Activated CD4-positive, CD25-positive, alpha-beta regulatory T cell treated with anti-CD3 and anti-CD28 coated beads, Interleukin-2, amount 50 U/mL, for 16 hours (primary cell): Measurements from ENCODE around the gene UBXN6.

Experiments
- DNase-seq: peaks from one replicate; pipeline ENCODE4 v3.0.0-alpha.2; 2020; ENCODE audit warnings: low read depth, low spot score

UBXN6 gene

DNA sequence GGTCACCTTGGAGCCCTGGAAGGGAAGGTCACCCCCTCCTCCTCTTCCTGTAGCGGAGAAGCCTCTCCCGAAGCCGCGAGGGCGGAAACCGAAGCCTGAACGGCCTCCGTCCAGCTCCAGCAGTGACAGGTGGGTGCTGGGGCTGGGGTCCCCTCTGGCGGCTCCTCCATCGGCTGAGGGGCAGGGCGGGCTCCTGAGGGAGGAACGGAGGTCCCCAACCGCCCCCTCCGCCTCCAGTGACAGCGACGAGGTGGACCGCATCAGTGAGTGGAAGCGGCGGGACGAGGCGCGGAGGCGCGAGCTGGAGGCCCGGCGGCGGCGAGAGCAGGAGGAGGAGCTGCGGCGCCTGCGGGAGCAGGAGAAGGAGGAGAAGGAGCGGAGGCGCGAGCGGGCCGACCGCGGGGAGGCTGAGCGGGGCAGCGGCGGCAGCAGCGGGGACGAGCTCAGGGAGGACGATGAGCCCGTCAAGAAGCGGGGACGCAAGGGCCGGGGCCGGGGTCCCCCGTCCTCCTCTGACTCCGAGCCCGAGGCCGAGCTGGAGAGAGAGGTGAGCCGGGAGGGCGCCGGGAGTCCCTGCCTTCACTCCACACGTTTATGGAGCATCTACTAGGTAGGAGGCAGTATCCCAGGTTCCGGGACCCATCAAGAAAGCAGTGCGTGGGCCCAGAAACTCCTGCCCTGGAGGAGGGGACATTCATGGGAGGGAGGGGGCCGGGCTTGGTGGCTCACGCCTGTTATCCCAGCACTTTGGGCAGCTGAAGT, 36.5 kb upstream of the UBXN6 start:
- DNase-seq, result no peak

DNA sequence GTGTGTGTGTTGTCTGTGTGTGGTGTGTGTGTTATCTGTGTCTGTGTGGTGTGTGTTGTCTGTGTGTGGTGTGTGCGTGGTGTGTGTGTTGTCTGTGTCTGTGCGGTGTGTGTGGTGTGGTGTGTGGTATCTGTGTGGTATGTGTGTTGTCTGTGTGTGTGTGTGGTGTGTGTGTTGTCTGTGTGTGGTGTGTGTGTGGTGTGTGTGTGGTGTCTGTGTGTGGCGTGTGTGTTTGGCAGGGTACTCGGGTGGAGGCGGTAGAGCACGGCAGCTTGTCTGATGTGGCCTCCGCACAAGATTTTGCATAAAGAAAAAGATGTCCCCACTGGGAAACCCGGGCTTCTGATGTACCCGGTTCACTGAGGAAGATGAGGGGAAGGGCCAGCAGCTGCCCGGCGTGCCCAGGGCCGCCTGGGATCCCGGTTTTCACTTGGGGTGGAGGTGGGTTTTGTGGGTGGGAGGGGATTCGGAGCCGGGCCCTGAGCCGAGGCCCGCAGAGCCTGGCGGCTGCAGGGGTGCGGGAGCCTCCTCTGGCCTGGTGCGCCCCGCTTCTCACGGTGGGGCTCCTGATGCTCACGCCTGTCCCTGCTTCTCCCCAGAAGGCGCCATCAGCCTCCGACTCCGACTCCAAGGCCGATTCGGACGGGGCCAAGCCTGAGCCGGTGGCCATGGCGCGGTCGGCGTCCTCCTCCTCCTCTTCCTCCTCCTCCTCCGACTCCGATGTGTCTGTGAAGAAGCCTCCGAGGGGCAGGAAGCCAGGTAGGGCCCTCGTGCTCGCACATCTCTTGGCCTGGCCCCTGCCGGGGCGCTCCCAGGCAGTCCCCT, 35.7 kb upstream of the UBXN6 start:
- DNase-seq, result no peak

DNA sequence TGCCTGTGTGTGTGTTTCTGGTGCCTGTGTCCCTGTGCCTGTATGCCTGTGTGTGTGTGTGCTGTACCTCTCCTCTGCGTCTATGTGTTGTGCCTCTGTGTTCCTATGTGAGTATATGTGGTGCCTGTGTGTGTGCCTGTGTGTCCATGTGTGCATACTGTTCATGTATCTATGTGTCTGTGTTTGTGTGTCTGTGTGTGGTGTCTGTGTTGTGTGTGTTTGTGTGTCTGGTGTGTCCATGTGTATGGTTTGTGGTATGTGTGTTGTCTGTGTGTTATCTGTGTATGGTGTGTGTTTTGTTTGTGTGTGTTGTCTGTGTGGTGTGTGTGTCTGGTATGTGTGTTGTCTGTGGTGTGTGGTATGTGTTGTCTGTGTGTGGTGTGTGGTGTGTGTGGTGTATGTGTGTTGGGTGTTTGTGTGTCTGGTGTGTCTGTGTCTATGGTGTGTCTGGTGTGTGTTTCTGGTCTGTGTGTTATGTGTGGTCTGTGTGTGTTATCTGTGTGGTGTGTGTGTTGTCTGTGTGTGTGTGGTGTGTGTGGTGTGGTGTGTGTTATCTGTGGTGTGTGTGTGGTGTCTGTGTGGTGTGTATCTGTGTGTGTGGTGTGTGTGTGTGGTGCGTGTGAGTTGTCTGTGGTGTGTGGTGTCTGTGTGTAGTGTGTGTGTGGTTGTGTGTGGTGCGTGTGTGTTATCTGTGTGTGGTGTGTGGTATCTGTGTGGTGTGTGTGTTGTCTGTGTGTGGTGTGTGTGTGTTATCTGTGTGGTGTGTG, 34.9 kb upstream of the UBXN6 start:
- no peak for DNase-seq

DNA sequence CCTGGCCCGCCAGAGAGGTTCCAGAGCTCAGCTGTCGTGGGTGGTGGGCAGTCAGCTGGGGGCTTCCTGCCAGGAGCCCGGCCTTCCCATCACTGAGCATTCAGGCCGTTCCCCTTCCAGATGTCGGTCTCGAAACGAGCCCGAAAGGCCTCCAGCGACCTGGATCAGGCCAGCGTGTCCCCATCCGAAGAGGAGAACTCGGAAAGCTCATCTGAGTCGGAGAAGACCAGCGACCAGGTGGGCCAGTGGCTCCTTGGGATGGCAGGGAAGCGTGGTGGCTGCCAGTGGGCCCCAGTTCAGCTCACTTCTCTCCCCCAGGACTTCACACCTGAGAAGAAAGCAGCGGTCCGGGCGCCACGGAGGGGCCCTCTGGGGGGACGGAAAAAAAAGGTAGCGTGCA, 33.9 kb upstream of the UBXN6 start:
- DNase-seq, result no peak

DNA sequence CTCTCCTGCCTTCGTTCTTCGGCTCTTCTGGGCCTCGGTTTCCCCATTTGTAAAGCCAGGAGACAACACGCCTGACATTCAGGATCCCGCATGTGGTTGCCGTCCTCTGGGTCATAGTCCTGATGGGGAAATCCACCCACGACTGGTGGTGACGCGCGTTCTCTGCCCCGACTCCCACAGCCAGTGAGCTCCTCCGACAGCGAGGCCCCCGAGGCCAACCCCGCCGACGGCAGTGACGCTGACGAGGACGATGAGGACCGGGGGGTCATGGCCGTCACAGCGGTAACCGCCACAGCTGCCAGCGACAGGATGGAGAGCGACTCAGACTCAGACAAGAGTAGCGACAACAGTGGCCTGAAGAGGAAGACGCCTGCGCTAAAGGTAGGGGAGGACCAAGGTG, 30.9 kb upstream of the UBXN6 start:
- no peak for DNase-seq

DNA sequence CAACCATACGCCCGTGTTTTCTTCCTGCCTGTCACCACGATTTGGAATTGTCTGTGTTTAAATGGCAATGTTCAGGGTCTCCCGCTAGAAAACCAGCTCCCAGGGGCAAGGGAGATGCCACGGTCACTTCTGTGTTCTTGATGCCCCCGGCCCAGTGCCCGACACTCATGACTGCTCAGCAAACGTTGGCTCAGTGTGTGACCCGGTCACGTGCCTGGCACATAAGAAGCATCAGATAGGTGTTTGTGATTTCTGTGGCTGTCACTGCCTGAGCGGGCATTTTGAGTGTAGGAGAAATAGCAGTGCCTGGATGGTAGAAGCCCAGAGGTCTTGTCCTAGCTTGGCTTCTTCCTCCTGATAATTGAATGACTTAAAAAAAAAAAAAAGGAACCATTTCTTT, 30.0 kb upstream of the UBXN6 start:
- no peak for DNase-seq

DNA sequence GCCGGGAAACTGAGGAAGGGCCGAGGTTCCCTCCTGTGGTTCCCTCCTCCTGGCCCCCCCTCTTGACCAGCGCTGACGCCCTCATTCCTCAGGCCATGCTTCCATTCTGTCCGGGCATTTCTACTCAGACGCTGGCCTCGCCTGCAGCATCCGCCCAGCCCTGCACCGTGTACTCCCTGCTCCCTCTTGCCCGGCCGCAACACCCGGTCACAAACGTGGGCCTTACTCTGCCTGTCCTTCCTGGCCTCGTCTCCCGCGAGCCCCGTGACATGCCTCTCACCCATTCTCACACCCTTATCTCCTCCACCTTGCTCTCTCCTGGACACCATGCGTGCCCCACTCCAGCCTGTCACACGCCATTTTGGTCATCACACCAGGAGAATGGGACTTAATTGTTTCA, 25.8 kb upstream of the UBXN6 start:
- DNase-seq, result no peak

DNA sequence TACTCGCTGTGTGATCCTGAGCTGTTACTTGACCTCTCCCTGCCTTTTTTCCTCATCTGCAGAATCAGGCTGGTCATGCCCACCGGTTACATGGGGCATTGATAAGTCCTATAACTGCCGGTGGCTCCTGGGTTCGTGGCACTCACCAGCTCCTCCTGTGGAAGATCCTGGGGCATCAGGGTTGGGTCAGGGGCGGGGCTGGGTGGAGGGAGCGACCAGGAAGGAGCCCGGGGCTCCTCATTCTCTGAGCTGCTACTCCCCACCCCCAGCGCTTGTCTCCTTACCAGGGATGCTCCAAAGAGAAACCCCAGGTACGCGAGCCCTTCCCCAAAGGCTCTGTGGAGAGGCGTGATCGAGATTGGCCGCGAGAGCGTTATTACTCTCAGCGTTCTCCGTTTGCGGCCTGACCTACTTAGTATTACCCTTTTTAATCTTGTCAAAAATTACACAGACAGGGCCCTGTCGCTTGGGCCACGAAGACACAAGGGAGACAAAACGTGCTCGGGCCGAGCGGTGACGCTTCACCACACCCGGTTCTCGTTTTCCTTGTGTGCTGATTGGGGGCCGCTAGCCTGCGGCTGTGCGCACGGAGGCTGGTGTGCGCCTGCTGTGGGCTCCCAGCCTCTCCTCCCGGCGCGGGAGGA, 25.2 kb upstream of the UBXN6 start:
- DNase-seq, result no peak

DNA sequence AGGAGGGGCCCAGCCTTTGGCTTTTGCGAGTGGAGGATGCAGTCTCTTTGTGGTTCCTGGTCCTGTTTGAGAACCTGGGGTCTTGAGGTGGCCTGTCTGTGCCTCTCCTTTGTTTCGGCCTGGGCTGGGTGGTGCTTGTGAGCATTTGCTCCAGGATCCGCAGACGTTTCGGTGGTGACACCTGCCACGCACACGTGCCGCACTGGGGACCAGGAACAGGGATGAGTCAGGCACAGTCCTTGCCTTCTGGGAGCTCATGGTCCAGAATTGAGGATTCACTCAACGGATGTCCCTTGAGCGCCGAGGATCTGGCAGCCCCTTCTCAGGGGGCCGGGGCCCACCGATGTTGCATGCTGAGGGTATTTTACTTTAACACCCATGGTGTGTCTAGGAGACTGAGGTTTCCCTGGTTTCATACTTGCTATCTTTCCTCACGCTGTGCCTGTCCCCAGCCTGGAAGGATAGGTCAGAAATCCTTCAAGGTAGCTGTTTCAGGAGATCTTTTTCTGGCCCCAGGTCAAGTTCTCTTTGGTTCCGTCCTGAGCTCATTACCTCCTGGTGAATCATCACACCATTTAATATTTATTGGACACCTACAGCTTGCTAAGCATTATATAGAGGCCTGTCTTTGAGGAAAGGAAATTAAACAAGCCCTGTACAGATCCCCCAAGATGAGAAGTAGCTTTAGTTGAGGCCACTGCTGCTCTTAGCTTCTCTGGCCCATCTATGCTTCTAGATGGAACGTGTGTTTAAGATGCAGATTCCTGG, 19.6 kb upstream of the UBXN6 start:
- no peak for DNase-seq

DNA sequence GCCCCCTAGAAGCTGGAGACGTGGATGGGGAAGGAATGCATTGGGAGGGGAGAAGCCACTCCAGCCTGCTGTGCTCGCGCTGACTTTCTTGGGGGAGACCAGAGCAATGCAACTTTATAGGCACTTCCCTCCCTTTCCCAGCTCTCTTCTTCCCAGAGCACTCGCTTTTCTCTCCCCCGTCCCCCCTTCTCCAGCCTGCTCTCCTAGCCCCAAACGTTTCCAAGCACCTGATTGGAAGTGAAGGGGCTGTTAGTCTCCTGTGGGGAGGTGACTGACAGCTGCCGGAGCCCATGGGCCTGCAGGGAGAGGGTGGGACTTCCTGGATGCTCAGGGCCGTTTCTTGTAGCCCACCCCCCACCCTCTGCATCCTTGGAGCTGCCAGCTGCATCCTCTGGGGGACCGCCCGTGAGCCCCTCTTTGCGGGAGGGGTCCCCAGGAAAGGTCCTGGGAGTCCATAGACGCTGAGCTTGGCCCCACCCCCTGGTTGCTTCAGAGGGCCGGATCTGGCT, 17.0 kb upstream of the UBXN6 start:
- DNase-seq, result no peak

DNA sequence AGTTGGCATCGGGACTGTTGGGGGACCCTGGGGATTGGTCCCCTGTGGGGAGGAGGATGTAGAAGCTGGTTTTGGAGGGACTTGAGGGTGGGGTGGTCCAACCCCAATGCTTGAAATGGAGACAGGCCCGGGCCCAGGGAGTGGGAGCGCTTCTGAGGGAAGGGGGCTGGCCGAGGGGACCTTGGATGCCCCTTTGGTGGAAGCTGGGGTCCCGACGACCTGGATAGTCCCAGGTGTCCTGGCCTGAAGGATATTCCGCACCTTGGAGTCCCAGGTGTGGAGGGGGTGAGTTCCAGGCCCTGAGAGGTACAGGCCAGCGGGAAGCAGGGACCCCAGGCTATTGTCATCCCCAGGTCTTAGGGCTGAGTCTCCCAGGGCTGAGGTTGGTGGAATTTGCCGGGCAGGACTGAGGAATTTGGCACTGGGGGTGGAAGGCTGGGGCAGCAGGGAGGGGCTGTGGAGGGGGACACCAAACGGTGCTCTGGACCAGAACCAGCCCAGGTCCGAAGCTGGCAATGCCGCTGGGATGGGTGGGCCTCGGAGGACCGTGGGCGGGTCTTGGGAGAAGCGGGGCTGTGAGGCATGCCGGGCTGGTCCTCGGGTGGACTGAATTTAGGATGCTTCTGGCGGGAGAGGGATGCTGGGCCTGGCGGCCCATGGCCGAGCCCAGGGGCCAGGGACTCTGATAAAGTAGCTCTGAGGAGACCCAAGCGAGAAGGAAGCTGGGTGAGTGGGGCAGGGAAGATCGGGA, 16.3 kb upstream of the UBXN6 start:
- DNase-seq, result no peak

DNA sequence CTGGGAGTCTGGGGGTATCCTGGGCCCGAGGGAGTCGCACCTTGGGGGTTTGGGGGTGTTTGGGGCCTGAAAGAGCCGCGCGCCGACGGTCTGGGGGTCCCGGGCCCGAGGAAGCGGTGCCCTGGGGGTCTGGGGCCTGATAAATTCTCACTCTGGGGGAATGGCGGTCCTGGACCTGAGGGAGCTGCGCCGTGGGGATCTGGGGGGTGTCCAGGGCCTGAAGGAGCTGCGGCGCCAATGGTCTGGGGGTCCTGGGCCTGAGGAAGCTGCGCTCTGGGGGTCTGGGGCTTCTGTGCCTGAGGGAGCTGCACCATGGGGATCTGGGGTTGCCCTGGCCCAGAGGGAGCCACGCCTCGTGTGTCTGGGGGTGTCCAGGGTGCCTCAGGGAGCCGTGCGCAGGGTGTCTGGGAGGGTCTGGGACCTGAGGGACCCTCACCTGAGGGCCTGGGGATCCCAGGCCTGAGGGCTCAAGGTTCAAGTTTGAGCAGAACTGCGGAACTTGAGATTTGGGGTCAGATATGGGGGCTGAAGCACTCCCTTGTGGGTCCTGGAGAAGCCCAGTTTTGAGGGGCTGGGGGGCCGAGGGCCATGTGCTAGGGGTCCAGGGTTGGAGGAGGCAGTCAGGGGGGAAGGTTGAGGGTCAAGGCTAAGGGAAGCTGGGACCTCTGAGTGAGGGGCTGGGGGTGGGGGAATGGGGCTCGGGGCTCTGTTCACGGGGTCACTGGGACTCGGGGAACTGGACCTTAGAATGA, 15.6 kb upstream of the UBXN6 start:
- no peak for DNase-seq

DNA sequence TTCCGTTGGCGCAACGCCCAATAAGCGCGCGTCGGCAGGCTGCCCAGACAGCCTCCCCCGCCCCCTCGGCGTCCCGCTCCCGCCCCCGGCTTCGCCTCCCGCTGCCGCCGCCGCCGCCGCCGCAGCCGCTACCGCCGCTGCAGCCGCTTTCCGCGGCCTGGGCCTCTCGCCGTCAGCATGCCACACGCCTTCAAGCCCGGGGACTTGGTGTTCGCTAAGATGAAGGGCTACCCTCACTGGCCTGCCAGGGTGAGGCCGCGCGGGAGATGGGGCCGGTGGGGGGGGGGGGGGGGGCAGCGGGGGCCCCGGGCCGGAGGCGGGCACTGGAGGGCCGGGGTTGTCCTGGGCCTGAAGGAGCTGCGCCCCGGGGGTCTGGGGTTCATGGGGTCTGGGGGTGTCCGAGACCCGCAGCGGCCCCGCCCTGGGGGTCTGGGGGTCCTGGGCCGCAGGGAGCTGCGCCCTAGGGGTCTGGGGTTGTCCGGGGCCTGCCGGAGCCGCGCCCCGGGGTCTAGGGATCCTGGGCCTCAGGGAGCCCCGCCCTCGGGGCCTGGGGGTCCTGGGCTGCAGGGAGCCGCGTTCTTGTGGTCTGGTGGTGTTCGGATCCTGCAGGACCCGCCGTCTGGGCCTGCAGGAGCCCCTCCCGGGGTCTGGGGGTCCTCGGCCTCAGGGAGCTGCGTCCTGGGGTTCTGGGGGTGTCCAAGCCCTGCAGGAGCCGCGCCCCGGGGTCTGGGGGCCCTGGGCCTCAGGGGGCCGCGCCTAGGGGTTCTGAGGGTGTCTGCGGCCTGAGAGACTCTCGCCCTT, 14.8 kb upstream of the UBXN6 start, which contains the start of gene HDGFL2:
Gene HDGFL2, plus strand, starts transcription at position 124 of the 801 bp plus-strand sequence. Its CDS starts 54 bp downstream, at position 178.
- DNase-seq, result no peak

DNA sequence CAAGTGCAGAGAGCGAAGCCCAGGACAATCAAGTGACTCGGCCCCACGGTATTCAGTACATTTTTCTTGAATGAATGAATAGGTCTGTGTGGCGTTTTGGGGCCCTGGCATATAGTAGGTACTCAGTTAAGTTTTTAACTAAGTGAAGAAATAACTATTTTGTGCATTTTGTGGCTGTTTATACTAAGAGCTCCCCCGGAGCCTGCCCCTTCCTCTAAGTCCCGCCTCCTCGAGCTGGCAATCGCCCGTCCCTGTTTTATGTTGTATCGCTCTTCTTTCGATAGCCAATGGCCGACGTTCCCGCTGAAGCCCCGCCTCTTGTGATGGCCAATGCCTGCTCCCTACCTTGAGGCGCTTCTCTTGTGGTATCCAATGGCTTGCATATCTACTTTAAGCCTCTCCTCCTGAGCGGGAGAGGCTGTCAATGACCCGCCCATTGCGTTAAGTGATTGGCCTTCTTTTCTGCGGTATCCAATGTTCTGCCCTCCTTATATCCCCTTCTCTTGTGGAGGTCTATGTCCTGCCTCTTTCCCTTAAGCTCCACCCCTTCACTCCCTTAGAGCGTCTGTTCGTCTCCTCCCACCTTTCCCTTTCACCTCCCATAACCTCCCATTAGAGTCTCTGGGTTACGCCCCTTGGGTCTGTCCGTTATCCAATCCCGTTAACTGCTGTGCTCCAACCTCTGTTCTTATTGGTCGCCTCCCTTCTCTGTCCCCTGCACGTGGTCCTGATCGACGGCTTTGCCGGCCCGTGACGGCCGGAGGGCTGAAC, 14.0 kb upstream of the UBXN6 start:
- peak; percentile 96 for DNase-seq

DNA sequence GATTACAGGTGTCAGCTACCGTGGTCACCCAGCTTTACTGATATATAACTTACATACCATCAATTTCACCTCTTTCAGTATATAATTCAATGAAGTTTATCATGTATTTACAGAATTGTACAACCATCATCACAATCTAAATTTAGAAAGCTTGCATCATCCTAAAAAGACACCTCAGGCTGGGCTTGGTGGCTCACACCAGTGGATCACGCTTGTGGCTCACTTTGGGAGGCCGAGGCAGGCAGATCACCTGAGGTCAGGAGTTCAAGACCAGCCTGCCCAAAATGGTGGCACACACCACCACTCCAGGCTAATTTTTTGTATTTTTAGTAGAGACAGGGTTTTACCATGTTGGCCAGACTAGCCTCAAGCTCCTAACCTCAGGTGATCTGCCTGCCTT, 10.2 kb upstream of the UBXN6 start:
- no peak for DNase-seq

DNA sequence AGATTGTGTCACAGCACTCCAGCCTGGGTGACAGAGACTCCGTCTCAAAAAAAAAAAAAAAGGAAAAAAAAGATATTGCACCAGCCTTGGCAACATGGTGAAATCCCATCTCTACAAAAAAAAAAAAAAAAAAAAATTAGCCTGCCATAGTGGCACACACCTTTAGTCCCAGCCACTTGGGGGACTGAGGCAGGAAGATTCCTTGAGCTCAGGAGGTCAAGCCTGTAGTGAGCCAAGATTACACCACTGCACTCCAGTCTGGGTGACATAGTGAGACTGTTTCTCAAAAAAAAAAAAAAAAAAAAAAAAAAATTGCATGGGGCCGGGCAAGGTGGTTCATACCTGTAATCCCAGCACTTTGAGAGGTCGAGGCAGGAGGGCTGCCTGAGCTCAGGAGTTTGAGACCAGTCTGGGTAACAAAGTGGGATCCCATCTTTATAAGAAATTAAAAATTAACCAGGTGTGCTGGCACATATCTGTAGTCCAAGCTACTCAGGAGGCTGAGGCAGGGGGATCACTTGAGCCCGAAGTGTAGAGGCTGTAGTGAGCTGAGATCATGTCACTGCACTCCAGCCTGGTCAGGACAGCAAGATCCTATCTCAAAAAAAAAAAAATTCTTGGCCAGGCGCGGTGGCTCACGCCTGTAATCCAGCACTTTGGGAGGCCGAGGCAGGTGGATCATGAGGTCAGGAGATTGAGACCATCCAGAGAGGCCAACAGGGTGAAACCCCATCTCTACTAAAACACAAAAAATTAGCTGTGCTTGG, 7.4 kb upstream of the UBXN6 start:
- DNase-seq, result no peak
